HPDE6-E6E7 (cell line): ENCODE data around the gene TMED9.
"Not testable (repeated sequence)": the region's sequence is repeated elsewhere in the genome, so short reads cannot be mapped to it uniquely, and the experiment has no call there.

Experiments
- DNase-seq: peaks from one replicate; pipeline ENCODE4 v3.0.0; 2011; ENCODE audit warnings: missing footprints; ENCODE audit errors: extremely low spot score

TMED9 gene

DNA sequence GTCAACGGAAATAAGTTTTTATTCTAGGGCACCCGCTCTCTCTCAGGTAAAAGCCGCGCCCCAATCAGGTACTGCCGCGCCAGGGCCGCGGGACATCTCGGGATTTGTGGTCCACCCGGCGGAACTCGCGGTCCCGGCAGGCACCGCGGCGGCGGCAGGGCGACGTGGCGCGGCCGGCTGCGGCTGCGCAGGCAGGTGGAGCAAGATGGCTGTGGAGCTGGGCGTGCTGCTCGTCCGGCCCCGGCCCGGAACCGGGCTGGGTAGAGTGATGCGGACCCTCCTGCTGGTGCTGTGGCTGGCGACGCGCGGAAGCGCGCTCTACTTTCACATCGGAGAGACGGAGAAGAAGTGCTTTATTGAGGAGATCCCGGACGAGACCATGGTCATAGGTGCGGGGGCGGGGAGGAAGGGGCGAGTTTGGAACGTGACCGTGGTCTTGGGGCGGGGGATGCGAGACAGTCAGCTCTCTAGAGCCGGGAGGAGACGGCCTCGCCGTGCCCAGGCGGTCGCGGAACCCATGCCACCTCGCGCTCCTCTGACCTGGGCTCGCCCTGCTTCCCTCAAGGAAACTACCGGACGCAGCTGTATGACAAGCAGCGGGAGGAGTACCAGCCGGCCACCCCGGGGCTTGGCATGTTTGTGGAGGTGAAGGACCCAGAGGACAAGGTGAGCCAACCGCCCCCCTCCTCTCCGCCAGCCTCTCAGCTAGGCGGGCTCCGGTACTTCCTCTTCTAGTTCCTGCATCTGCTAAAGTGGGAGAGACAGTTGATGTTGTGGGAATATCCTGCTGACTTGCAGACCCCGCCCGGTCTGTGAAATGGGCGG, at the start of gene TMED9:
TMED9 (plus strand) TSS at position 194 of the 825 bp plus-strand sequence; CDS start at position 206, 12 bp downstream.
- peak; percentile 91 for DNase-seq

DNA sequence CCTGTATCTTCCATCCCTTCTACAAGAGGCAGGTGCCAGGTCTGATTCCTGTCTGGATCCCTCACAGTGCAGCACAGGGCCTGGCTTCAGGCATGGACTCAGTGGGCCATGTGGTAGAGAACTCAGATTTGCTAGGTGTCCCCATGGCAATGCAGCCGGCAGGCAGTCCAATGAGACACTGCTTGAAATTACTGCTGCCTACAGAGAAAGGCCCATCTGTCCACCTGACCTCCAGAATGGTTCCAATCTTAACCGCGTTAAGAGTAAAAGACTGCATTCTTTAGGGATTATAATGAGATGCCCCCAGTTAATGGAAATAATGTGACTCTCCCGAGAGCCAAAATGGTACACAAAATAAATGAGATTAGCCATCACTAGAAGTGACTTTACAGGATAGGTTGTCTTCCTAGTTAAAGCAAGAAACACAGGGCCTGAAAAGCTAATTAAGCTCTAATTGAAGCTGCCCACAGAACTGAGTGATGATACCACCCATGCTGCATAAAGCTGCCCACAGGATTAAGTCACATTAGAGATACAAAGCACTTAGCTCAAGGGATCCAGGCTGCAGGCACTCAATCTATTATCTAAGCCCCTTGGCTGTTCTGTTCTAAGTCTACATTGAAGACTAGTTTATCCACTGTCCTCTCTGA, 49.1 kb upstream of the TMED9 start:
- no peak for DNase-seq

DNA sequence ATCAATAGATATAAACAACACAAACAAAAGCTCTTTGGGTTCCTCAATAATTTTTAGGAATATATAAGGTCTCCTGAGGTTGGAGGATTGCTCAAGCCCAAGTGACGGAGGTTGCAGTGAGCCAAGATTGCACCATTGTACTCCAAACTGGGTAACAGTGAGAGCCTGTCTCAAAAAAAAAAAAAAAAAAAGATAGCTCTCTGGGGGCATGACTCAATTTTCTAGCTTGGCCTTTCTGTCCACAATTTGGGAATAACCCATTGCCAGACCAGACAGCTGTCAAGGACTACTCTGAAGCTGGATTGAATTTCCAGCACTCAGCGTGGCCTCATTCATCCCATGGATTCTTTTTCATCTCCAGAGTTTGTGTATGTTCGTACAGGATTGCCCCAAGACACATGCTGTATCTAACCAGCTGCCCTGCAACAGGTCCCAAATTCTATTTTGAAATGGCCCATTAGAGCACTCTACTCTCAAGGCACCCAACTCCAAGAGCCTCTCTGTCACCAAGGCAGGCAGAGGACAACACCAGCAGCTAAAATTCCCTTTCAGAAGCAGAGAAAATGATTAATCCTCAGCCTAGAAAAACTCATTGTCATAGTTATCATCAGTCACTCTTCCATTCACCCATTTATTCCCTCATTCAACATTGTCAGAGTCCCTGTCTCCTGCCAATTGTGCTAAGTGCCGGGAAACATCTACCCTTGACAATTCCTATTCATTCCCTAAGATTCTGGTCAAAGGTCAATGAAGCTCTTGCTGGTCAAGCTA, 46.3 kb upstream of the TMED9 start:
- DNase-seq = no peak

DNA sequence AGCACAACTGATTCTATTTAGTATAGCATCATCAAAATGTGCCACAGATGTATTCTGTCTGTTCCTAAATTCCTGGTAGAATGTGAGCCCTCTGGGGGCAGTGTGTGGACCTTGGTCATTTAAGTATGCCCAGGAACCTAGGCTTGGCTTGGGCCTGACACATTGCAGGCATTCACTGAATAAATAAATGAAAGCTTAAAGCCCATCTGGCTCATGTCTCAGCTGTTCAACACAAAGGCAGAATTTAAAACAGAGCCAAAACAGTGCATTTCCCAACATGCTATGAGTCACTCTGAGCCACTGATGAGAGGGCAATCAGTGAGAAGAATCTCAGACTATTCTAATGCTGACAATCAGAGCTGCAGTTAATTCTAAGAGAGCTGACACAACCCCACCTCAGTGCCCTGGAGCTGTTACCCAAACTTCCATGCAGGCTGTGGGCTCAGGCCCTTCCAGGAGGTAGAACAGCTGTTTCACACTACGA, 45.7 kb upstream of the TMED9 start:
- DNase-seq = peak; percentile 98

DNA sequence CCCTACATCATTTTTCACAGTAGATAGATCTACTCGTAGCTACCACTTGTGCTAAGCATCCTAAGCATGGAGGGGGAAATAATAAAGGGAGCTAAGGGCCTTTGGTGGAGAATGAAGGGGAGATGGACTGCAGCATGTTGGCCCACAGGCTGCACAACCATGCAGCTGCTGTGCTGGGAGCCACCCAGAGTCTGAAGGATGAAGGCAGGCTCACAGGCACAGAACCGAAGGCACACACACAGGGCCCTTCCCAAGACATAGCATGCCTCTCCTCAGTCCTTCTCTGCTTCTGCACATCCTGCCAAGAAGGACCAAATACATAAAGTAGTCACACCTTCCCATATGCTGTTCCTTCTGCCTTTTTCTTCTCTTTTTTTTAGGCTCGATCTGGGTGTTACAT, 44.3 kb upstream of the TMED9 start:
- DNase-seq = no peak

DNA sequence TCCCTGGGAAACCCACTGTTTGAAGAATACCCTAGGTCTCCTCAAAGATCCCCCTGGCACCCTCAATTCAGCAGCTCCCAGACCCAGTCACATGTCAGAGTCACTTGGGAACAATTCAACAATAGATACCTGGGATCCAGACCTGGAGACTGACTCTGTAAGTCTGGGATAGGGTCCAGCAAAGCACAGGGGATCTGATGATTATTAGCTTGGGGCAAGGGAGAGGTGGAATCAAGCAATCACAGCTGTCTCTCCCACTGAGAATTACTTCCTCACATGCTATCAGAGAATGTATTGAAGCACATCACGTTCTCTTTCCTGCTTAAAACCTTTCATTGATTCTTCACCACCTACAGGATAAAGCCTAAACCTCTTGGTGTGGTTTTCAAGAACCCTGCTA, 43.5 kb upstream of the TMED9 start:
- no peak for DNase-seq

DNA sequence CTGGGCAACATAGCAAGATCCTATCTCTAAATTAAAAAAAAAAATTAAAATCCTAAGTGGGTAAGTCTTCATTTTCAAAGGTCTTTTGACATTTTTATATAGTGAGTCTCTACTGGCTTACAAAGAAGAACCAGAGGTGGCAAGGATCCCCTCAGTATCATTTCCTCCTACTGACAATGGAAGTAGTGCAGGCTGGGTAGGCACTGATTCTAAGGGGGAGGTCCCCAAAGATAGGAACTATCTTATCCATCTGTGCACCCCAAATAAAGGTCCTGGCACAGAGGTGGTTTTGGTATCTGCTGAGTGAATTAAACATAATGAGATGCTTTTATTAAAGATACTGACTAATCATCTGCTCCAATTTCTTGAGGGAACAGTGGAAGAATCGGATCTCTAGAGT, 41.9 kb upstream of the TMED9 start:
- DNase-seq = no peak

DNA sequence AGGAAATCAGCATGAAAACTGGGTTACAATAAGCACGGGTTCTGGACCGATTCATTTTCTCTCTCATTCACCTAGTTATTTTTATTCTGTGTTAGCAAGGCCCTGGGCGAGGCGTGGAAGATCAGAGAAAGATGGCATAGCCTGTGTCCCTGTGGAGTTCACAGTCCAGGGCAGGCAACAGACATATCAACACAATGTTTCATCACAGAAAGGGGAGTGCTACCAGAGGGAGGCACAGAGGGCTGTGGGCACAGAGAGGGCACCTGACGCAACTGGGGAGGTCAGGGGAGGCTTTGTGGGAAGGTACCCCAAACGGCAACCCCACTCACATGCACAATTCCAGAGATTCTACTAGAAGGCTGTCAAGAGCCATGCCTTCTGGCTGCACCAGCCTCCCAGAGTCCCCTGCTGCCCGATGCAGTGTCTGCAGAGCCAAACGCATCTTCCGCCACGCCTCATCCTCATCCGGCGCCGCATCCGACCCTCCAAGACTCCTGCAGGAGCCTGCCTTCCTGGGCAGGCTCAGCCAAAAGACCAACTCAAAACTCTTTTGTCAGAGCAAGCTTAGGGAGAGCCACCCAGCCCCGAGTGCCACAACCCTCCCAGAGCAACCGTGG, 39.1 kb upstream of the TMED9 start:
- no peak for DNase-seq

DNA sequence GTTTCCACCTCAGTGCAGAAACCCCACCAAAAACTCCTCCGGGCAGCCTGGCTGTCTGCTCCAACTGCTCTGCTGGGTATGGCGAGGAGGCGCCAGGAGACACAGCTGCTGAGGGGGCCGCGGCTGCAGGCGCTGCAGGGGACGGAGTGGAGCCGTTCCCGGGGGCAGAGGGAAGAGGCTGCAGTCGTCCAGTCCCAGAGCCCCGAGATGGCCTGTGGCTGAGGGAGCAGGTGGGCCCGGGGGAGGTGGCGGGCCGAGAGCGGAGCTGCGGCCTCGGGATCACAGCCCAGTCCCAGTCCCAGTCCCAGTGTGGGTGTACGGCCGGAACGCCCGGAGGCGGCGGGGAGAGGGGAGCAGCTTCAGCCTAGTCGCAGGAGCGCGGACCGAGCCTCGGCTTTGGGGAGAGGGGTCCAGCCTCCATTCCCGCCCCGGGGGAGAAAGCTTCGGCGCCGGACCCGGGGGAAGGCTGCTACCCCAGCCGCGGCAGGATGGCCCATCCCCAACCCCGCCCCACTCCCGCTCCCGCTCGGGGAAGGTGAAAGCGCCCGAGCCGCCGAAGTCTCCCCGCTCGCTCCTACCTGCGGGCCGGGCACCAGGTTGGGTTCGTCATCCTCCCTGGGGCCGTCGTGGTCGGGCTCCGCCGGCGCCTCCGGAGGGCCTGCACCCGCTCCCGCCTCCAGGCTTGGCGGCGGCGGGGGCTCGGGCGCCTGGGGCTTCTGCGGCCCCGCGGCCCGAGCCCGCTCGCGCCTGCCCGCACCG, 38.2 kb upstream of the TMED9 start:
- peak; percentile 65 for DNase-seq

DNA sequence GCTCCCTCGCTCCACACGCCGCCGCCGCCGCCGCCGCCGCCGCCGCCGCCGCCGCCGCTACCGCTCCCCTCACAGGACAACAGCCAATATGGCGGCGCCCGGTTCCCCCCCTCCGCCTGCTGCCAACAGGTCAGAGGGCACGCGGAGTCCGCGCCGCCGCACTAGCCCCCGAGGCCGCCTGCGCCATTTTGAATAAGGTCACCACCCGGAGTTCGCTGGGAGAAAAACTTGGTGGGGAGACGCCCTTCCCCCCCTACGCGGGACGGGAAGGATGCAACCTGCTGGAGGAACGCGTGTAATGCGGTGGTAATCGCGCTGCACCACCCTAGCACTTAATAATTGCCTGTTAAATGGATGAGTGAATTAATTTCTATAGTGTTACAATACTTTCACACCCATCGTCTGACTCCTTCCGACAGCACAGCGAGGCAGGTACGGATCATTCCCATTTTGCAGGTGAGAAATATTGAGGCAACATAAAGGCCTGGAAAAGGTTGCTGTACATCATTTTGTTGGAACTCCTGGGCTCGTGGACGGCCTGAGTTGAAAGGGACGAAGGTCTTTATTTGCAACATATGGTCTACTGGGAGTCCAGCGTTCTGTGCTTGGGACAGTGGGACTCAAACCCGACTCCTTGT, 37.4 kb upstream of the TMED9 start, which contains the start of gene FAM193B:
FAM193B (minus strand) TSS at position 90 of the 638 bp plus-strand sequence. CDS start 105 bp downstream, outside the sequence.
- DNase-seq = peak; percentile 95

DNA sequence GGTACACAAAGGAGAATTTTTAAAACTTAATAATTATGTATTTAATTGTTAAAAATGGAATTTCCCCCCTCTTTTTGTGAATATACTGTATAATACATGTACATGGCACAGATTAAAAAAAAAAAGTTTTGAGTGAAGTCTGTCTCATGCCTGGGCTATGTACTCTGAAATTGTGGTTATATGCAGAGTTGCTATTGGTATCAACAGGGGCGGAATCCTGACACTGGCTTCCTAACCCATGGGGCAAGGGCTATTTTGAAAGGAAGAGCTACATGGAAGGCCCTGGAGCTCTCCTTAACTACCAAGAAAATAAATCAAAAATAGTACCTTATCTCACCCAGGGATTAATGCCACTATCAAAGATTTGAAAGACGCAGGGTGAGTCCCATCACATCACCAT, 36.8 kb upstream of the TMED9 start:
- DNase-seq = no peak

DNA sequence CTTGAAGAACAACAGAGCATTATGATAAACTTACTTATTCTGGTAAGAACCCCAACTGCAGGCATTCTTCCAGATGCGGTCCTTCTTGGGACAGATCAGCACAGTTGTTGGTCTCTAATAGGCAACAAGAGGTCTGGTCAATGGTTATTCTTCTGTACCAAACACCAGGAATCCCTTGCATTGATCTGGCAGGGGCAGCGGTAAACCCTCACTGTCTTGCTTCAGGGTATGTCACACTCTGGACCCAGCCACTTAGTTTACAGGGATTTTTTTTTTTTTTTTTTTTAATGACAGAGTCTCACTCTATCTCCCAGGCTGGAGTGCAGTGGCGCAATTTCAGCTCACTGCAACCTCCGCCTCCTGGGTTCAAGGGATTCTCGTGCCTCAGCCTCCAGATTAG, 36.3 kb upstream of the TMED9 start:
- DNase-seq = no peak

DNA sequence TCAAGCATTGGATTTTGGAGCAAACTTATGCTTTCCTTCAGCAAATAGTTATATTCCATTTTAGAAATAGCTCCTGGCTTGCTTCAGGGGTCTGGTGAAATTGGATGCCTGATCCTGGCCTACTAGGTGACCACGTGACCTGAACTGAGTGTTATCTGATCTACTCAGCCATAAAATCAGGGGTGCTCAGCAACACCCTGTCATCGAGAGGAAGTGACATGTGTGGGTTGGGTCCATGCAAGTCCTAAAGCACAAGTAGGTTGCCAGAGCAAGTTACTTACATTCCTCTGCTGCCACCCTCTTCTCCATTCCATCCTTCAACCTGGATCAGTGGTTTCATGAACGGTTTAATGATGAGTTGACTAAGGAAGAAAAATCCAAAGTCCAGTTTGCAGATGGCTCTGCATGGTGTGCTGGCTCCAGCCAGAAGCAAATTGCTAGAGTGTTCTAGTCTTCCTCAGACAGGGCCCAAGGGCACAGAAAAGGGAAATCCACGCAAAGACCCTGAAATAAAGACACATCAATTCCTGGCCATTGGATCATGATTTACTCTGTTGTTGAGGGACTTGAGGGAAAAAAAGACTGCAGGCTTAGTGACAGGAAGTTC, 34.9 kb upstream of the TMED9 start:
- DNase-seq = no peak

DNA sequence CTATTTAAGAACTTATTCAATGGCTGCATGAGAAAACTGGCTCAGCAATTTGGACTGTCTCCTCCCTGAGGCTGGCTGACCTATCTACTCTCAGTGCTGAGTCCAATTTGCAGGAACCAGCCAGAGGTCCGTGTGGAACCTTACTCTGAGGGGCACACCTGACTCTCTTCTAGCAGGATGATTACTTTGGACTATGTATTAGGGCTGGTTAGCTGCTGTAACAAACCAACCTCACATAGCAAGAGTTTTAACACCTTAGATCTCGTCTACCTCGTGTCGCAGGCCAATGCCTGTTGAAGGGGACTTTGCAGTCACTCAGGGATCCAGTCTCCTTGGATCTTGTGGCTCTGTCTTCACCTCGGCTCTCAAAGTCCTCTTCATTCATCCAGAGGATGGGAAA, 34.2 kb upstream of the TMED9 start:
- DNase-seq = no peak

DNA sequence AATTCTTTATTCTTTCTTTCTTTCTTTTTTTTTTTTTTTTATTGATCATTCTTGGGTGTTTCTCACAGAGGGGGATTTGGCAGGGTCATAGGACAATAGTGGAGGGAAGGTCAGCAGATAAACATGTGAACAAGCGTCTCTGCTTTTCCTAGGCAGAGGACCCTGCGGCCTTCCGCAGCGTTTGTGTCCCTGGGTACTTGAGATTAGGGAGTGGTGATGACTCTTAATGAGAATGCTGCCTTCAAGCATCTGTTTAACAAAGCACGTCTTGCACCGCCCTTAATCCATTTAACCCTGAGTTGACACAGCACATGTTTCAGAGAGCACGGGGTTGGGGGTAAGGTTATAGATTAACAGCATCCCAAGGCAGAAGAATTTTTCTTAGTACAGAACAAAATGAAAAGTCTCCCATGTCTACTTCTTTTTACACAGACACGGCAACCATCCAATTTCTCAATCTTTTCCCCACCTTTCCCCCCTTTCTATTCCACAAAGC, 32.5 kb upstream of the TMED9 start:
- DNase-seq = not testable (repeated sequence)

DNA sequence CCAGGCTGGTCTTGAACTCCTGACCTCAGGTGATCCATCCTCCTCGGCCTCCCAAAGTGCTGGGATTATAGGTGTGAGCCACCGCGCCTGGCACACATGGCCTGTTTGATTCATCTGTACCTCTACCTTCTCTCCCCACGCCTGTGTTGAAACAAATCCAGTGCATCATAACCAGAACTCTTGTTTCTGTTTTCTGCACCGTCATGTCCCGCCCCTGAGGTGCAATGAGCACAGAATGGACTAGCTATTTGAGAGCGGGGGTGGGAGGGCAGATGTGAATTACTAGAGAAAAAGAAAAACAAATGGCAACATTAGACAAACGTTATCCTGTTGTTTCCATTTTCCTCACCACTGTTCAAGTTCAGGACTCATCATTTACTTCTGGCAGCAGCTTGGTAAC, 27.0 kb upstream of the TMED9 start:
- no peak for DNase-seq

DNA sequence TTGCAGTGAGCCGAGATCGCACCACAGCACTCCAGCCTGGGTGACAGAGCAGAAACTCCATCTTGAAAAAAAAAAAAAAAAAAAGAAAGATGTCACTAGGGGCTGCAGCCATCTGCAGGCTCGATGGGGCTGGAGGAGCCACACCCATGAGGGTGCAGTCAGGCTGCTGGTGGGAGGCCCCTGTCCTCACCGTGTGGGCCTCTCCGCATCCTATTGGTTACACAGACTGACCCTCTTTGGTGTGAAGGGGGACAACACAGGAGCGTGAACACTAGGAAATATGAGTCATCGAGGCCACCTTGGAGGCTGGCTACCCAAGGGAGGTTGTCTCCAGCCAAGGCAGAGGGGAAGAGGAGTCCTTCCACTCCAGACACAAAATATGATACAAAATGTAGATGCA, 23.7 kb upstream of the TMED9 start:
- no peak for DNase-seq

DNA sequence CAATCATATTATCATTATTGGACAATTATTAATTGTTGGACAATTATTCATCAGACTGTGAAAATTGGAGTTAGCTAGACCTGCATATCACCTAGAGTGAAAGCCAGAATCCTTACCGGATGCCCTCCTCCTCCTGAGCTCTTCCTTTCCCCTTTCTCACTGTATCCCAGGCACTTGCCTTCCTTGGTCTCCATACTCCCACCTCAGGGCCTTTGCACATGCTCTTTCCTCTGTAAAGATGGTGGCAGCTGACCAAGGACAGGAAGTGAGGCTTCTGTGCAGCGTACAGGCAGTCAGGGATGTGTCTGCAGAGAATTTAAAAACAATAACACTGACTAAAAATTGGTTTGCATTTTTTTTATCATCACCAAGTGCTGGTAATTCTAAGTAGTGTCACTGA, 22.1 kb upstream of the TMED9 start:
- DNase-seq = no peak

DNA sequence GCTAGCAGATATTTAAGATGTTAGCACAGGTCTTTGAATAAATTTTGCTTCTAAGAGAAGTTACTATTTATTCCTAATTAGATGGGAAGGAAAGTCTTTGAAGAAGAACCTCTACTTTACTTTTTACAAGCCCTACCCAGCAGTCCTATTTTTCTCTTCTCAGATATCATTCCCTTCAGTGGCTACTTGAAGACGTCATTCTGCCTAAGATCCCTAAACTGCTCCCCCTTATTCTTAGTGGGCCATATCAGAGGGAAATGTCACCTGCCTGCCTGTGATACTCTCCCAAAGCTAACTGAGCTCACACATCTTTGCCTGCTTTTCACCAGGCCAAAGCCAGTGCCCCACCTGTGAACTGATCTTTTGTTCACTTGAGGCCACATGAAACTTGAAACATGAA, 16.5 kb upstream of the TMED9 start:
- DNase-seq = no peak

DNA sequence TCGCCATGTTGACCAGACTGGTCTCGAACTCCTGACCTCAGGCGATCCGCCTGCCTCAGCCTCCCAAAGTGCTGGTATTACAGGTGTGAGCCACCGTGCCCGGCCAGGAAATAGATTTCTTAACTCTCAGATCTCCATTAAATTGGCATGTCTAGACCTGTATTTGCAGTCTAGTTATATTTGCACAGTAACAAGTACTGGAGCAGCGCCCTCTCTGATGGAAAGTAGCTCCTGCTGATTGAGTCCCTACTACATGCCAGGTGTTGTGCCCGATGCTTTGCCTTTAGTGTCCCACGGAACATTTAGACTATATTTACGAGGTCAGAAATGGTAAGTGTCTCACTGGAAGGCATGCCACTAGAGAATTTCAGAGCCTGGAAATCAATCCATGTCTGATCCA, 15.8 kb upstream of the TMED9 start:
- DNase-seq = no peak
